B cell (primary cell): ENCODE measurements around the gene CXXC1. TPM values are rescaled to one million over a fixed set of nuclear protein-coding genes. Genes with fewer than 3 reads are reported as not detected.
"Not testable (repeated sequence)": the region's sequence is repeated elsewhere in the genome, so short reads cannot be mapped to it uniquely, and the experiment has no call there.

ENCODE experiments used
- ATAC-seq: fragments of 200-7000 bp; cut with Tn5 transposase; one replicate; pipeline ENCODE4 v1.10.0; 2021; ENCODE audit warnings: low read depth, mild to moderate bottlenecking, moderate number of reproducible peaks, moderate library complexity
- CTCF ChIA-PET: fragments of 350-600 bp; sonication (Branson Sonifier 250); formaldehyde crosslinking; loops from one replicate; lab custom pipeline; 2021; ENCODE audit warnings: antibody characterized with exemption, inconsistent platforms; lab: Charles Lee
- POLR2A ChIA-PET: fragments of 350-600 bp; sonication (Branson Sonifier 250); formaldehyde crosslinking; loops from one replicate; lab custom pipeline; 2021; ENCODE audit warnings: antibody characterized with exemption; lab: Charles Lee
- DNase-seq: peaks from one replicate; pipeline ENCODE4 v3.0.0; 2013
- H2AFZ ChIP-seq: 2 replicates; pipeline ENCODE4 v1.6.1; 2012; ENCODE audit warnings: mild to moderate bottlenecking, low read depth, low read length; ENCODE audit not compliant: insufficient read depth, poor library complexity, severe bottlenecking
- H3K27ac ChIP-seq, 2 donors: 1 replicate in 1 of 2; 2 replicates in 1 of 2; pipeline ENCODE4 v1.5.1; 2012 to 2013; ENCODE audit warnings: low read length in 2 of 2, mild to moderate bottlenecking in 2 of 2, moderate library complexity in 1 of 2
- H3K27me3 ChIP-seq, 4 experiments: fragments of 200-600 bp in 1 of 4; sonication (generic) in 1 of 4; replicated peaks in 1 of 4; 1 replicate in 2 of 4; 2 replicates in 2 of 4; pipeline versions ENCODE4 v1.6.1 to v1.7.0; 2013 to 2016; ENCODE audit warnings: low read length in 3 of 4, mild to moderate bottlenecking in 2 of 4, mixed read lengths in 1 of 4, moderate library complexity in 1 of 4; ENCODE audit not compliant: insufficient read depth in 4 of 4, control insufficient read depth in 3 of 4; ENCODE audit errors: control extremely low read depth in 1 of 4
- H3K36me3 ChIP-seq, 2 experiments: replicated peaks in 1 of 2; 1 replicate in 1 of 2; 2 replicates in 1 of 2; pipeline versions ENCODE4 v1.6.1 to v1.7.1; 2013; ENCODE audit warnings: low read length in 1 of 2; ENCODE audit not compliant: insufficient read depth in 2 of 2, control insufficient read depth in 1 of 2; ENCODE audit errors: control extremely low read depth in 1 of 2, extremely low read depth in 1 of 2
- H3K4me1 ChIP-seq, 2 donors: fragments of 200-600 bp in 1 of 2; sonication (generic) in 1 of 2; 1 replicate in 1 of 2; 2 replicates in 1 of 2; pipeline versions ENCODE4 v1.5.1 to v1.6.1; 2013 to 2017; ENCODE audit warnings: low read length in 2 of 2; ENCODE audit not compliant: control insufficient read depth in 2 of 2, insufficient read depth in 2 of 2
- H3K4me2 ChIP-seq: replicated peaks from 2 replicates; pipeline ENCODE3; 2012; ENCODE audit warnings: mild to moderate bottlenecking, low read depth, low read length; ENCODE audit not compliant: poor library complexity, severe bottlenecking
- H3K4me3 ChIP-seq, 5 experiments: fragments of 200-600 bp in 1 of 5; sonication (generic) in 1 of 5; 1 replicate in 3 of 5; 2 replicates in 2 of 5; pipeline versions ENCODE4 v1.5.1 to v1.7.0; 2011 to 2016; ENCODE audit warnings: low read length in 4 of 5, mild to moderate bottlenecking in 4 of 5, low read depth in 2 of 5, control low read depth in 1 of 5, moderate library complexity in 1 of 5; ENCODE audit not compliant: insufficient read depth in 1 of 5; ENCODE audit errors: control extremely low read depth in 1 of 5, extremely low read depth in 1 of 5
- H3K79me2 ChIP-seq: fragments of 200-600 bp; sonication (generic); one replicate; pipeline ENCODE4 v1.6.0; 2016; ENCODE audit warnings: low read length; ENCODE audit not compliant: control insufficient read depth, insufficient read depth
- H3K9ac ChIP-seq: fragments of 200-600 bp; sonication (generic); 2 replicates; pipeline ENCODE4 v1.6.1; 2017; ENCODE audit warnings: mild to moderate bottlenecking, low read length, moderate library complexity
- H3K9me3 ChIP-seq, 3 donors: one replicate each; pipeline versions ENCODE4 v1.6.1 to v1.7.1; 2013; ENCODE audit warnings: low read length in 2 of 3; ENCODE audit not compliant: control insufficient read depth in 2 of 3, insufficient read depth in 1 of 3; ENCODE audit errors: control extremely low read depth in 1 of 3
- H4K20me1 ChIP-seq: 2 replicates; pipeline ENCODE4 v1.6.0; 2012; ENCODE audit warnings: mild to moderate bottlenecking, low read length; ENCODE audit not compliant: insufficient read depth, control insufficient read depth, poor library complexity, severe bottlenecking
- H3K27ac Mint-ChIP-seq: one replicate; pipeline ENCODE4 v1.8.0; 2021; ENCODE audit warnings: mixed read lengths
- H3K27me3 Mint-ChIP-seq: one replicate; pipeline ENCODE4 v1.8.0; 2021; ENCODE audit warnings: mixed read lengths
- H3K4me1 Mint-ChIP-seq: one replicate; pipeline ENCODE4 v1.8.0; 2021; ENCODE audit warnings: mixed read lengths
- H3K4me3 Mint-ChIP-seq: one replicate; pipeline ENCODE4 v1.8.0; 2021; ENCODE audit warnings: mixed read lengths
- H3K9me3 Mint-ChIP-seq: one replicate; pipeline ENCODE4 v1.8.0; 2022; ENCODE audit warnings: mixed read lengths; ENCODE audit not compliant: insufficient read depth
- CTCF ChIP-seq: fragments of 200-600 bp; IDR thresholded peaks from one replicate; pipeline ENCODE4 v1.8.0; 2022; ENCODE audit warnings: antibody characterized with exemption, mild to moderate bottlenecking
- EZH2 ChIP-seq: IDR thresholded peaks from 2 replicates; pipeline ENCODE4 v1.6.1; 2012; ENCODE audit warnings: borderline replicate concordance, low read depth, mild to moderate bottlenecking, moderate library complexity, low read length; ENCODE audit not compliant: insufficient read depth, poor library complexity, severe bottlenecking
- WGBS: methylation state at CpG from one replicate; pipeline ENCODE4 v1.1.5; 2013; ENCODE audit warnings: missing lambda C conversion rate; ENCODE audit not compliant: insufficient coverage; 5-methylcytosine and 5-hydroxymethylcytosine counted together
- intact Hi-C: fragments of 100-400 bp; cut with micrococcal nuclease; formaldehyde crosslinking; loops from one replicate; pipeline ENCODE4 v1.10.0; 2022
- polyA plus RNA-seq: library from polyadenylated mRNA; depleted of rRNA; stranded (reverse); fragments of >200 nt; gene quantifications from 2 replicates; pipeline ENCODE4 v1.2.3, GENCODE V29; 2012
- total RNA-seq, 2 donors: library from RNA; stranded (reverse); fragments of 120-200 nt in 1 of 2; gene quantifications; 1 replicate in 1 of 2; 2 replicates in 1 of 2; pipeline versions ENCODE4 v1.2.3 to v1.2.4, GENCODE V29; 2013 to 2022

CXXC1 gene
- total and polyA plus RNA-seq, 2 donors (not counting 1 experiment from before 2014, with no cell fraction given), result 157 to 306 TPM

- H2AFZ ChIP-seq, result no peak overlapping the region
- intact Hi-C loops, result no loop called here
- TF ChIP-seq CTCF (no peak), EZH2 (no peak)
- no peaks in the 10 kb centered on the region for H3K79me2 ChIP-seq
- ChIA-PET CTCF (no interaction called here), POLR2A (no interaction called here)
- no peak overlapping the region for H3K27ac Mint-ChIP-seq
- ATAC-seq (no peak), DNase-seq (no peak)
- no peaks in the 10 kb centered on the region for H4K20me1 ChIP-seq
- H3K4me3 Mint-ChIP-seq, result no peak overlapping the region
- no peaks in the 10 kb centered on the region for H3K9me3 Mint-ChIP-seq
- no peak overlapping the region for H3K27ac ChIP-seq
- no peaks in the 10 kb centered on the region for H3K36me3 ChIP-seq
- no peaks in the 10 kb centered on the region for H3K9me3 ChIP-seq
- no peak overlapping the region for H3K4me3 ChIP-seq
- H3K4me1 ChIP-seq, result no peaks in the 10 kb centered on the region
- no peak overlapping the region for H3K4me2 ChIP-seq
- no peaks in the 10 kb centered on the region for H3K4me1 Mint-ChIP-seq
- H3K27me3 ChIP-seq, result peaks cover 0 to 3% (median 0%) of the 10 kb centered on the region in 4 experiments
- H3K27me3 Mint-ChIP-seq, result peaks cover 21% of the 10 kb centered on the region
- H3K9ac ChIP-seq, result no peak overlapping the region
Observed at GRCh38 chr18:50247561-50247960, 39.9 kb downstream of the CXXC1 start.

GRCh38 chr18:50241768-50242167 is 45.7 kb downstream of the CXXC1 start:
- H3K4me3 Mint-ChIP-seq, H3K79me2 ChIP-seq, H3K27me3 ChIP-seq, H2AFZ ChIP-seq, DNase-seq, H3K36me3 ChIP-seq, H3K4me1 ChIP-seq, H3K27ac Mint-ChIP-seq, H3K4me3 ChIP-seq, H3K27ac ChIP-seq, CTCF ChIA-PET, H3K9me3 ChIP-seq, H3K9ac ChIP-seq, ATAC-seq, POLR2A ChIA-PET, H4K20me1 ChIP-seq, H3K4me2 ChIP-seq, H3K4me1 Mint-ChIP-seq, intact Hi-C loops: not testable (repeated sequence)
- H3K9me3 Mint-ChIP-seq, result peaks cover 16% of the 10 kb centered on the region
- WGBS, result 94% methylated on average over 4 of the region's 8 CpGs
- peaks cover 23% of the 10 kb centered on the region for H3K27me3 Mint-ChIP-seq
